GM12874 (cell line): ENCODE data around the gene BOD1.
A peak's percentile ranks its signal among the peaks of the same experiment; 100 is the strongest.

ENCODE experiments used
- TF ChIP-seq, protein P1 (sequence below): IDR thresholded peaks from 2 replicates; pipeline ENCODE4 v1.5.1; 2011; ENCODE audit warnings: low read depth, mild to moderate bottlenecking, control low read depth, low read length, moderate library complexity; ENCODE audit not compliant: insufficient read depth

The BOD1 gene

GRCh38 chr5:173637340-173637739 is 20.9 kb upstream of the BOD1 start:
- TF ChIP-seq, protein P1, sequence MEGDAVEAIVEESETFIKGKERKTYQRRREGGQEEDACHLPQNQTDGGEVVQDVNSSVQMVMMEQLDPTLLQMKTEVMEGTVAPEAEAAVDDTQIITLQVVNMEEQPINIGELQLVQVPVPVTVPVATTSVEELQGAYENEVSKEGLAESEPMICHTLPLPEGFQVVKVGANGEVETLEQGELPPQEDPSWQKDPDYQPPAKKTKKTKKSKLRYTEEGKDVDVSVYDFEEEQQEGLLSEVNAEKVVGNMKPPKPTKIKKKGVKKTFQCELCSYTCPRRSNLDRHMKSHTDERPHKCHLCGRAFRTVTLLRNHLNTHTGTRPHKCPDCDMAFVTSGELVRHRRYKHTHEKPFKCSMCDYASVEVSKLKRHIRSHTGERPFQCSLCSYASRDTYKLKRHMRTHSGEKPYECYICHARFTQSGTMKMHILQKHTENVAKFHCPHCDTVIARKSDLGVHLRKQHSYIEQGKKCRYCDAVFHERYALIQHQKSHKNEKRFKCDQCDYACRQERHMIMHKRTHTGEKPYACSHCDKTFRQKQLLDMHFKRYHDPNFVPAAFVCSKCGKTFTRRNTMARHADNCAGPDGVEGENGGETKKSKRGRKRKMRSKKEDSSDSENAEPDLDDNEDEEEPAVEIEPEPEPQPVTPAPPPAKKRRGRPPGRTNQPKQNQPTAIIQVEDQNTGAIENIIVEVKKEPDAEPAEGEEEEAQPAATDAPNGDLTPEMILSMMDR: no peak

DNA sequence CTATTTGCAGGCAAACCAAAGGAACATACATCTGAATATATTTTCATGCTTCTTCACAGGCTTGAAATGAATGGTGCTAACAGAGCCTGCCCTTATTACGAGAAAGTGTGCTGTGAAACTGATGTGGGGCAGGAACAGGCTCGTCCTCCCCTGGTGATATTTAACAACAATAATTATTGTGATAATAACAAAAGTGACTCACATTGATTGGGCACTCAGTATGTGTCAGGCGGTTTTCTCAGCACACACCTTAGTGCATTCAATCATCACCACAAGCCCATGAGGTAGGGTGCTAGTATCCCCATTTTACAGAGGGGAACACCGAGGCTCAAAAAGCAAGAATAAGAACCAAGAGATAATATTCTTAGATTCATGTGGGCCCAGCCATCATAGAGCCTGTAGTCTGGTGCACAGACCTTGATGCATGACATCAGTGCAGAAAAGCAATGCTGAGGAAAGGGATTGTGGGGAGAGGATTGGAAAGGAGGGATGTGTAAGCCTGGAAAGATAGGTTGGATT is 18.1 kb upstream of the BOD1 start:
- TF ChIP-seq, protein P1: no peak

GRCh38 chr5:173633304-173633703 is 16.9 kb upstream of the BOD1 start:
- TF ChIP-seq, protein P1: no peak

- TF ChIP-seq, protein P1: no peak
Measured at GRCh38 chr5:173631478-173631877, 15.0 kb upstream of the BOD1 start.

- TF ChIP-seq, protein P1: no peak
Measured at GRCh38 chr5:173630724-173631365, 14.4 kb upstream of the BOD1 start.

GRCh38 chr5:173629628-173630027 is 13.2 kb upstream of the BOD1 start:
- TF ChIP-seq, protein P1: peak; percentile 74

DNA sequence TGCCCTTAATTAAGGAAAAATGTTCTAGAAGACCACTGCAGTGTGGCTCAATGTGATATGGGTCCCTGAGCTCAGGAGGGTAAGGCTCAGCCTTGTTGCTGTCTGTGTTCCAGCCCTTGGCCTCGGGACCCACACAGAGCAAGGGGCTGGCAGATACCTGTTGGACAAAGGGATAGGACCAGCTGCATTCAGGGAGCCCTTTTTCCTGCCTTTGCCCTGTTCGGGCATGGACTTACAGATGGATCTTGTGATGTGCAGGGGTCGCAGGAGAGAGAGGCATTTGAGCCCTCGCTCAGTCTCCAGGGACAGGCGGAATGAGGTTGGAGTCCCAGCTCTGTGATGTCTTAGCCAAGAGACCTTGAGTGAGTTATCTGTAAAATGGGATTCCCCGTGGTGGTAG is 12.1 kb upstream of the BOD1 start:
- TF ChIP-seq, protein P1: no peak
